Smooth muscle cell (in vitro differentiated cells): ENCODE results near the gene CCNG2. TPM values are rescaled to one million over a fixed set of nuclear protein-coding genes. Genes with fewer than 3 reads are reported as not detected.

Source experiments
- DNase-seq: peaks from one replicate; lab custom pipeline; 2025; ENCODE audit not compliant: unreplicated experiment; lab: John Stamatoyannopoulos, UW
- H2AFZ ChIP-seq: fragments of 200-600 bp; sonication (generic); 2 replicates; pipeline ENCODE4 v1.6.0; 2016; ENCODE audit warnings: antibody characterized with exemption, low read depth, mild to moderate bottlenecking
- H3F3A ChIP-seq: fragments of 200-600 bp; sonication (generic); 2 replicates; pipeline ENCODE4 v1.6.0; 2017; ENCODE audit warnings: antibody characterized with exemption, low read depth
- H3K27ac ChIP-seq: fragments of 200-600 bp; sonication (generic); 2 replicates; pipeline ENCODE4 v1.5.1; 2016; ENCODE audit warnings: low read depth, mild to moderate bottlenecking
- H3K27me3 ChIP-seq: fragments of 200-600 bp; sonication (generic); 2 replicates; pipeline ENCODE4 v1.6.1; 2016; ENCODE audit warnings: low read depth, mild to moderate bottlenecking
- H3K36me3 ChIP-seq: fragments of 200-600 bp; sonication (generic); 2 replicates; pipeline ENCODE4 v1.5.1; 2016; ENCODE audit warnings: low read depth
- H3K4me1 ChIP-seq: fragments of 200-600 bp; sonication (generic); 2 replicates; pipeline ENCODE4 v1.5.1; 2016; ENCODE audit warnings: low read depth
- H3K4me2 ChIP-seq: fragments of 200-600 bp; sonication (generic); 2 replicates; pipeline ENCODE4 v1.6.0; 2016; ENCODE audit warnings: mild to moderate bottlenecking
- H3K4me3 ChIP-seq: fragments of 200-600 bp; sonication (generic); 2 replicates; pipeline ENCODE4 v1.5.1; 2016; ENCODE audit warnings: mild to moderate bottlenecking
- H3K79me2 ChIP-seq: fragments of 200-600 bp; sonication (generic); 2 replicates; pipeline ENCODE4 v1.6.0; 2016; ENCODE audit warnings: low read depth, mild to moderate bottlenecking
- H3K9ac ChIP-seq: fragments of 200-600 bp; sonication (generic); 2 replicates; pipeline ENCODE4 v1.6.0; 2016; ENCODE audit warnings: low read depth
- H3K9me3 ChIP-seq: fragments of 200-600 bp; sonication (generic); replicated peaks from 2 replicates; pipeline ENCODE4 v1.5.1; 2016; ENCODE audit warnings: low read depth
- H4K20me1 ChIP-seq: fragments of 200-600 bp; sonication (generic); 2 replicates; pipeline ENCODE4 v1.6.0; 2016; ENCODE audit warnings: low read depth
- WGBS: methylation state at CpG from one replicate; pipeline ENCODE4 v1.1.7; 2016; ENCODE audit warnings: low lambda C conversion rate; 5-methylcytosine and 5-hydroxymethylcytosine counted together
- polyA plus RNA-seq: library from polyadenylated mRNA; unstranded; fragments of >200 nt; fragmentation: Nextera tagmentation; extraction: Ambion mirVana; gene quantifications from 2 replicates; pipeline ENCODE4 v1.2.1, GENCODE V29; 2016
- total RNA-seq: library from RNA; depleted of rRNA; stranded (reverse); fragments of >200 nt; gene quantifications from 2 replicates; pipeline ENCODE4 v1.2.3, GENCODE V29; 2014
- TF ChIP-seq, protein P1 (sequence below): fragments of 200-600 bp; sonication (generic); IDR thresholded peaks from 2 replicates; pipeline ENCODE4 v1.5.1; 2017; ENCODE audit warnings: borderline replicate concordance, mild to moderate bottlenecking, antibody characterized with exemption; ENCODE audit not compliant: insufficient read depth, poor library complexity, severe bottlenecking

Gene CCNG2
- total and polyA plus RNA-seq, 2 experiments from 2014 or later = 59.2 to 59.8 TPM

DNA sequence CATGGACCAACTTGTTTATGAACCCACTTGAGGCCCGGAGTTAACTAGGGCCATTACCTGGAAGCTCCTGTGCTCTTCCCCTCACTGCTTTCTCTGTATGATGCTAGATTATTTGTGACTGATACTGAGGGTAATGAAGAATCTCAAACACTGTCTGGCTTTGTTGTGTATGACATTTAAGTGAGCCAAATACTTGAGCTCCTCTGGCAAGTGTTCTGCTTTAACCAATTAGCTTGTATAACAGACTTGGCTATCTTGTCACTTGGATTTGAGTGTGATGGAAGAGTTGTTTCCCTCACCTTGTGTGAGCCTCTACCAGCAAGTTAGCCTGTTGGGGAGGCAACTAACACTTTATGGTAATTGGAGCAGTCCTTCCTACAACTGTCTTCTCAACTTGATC is 42.7 kb downstream of the CCNG2 start:
- Histone ChIP-seq H4K20me1 (no peaks in the 10 kb centered on the region), H3K4me2 (no peak overlapping the region), H3K9ac (no peak overlapping the region), H3F3A (no peaks in the 10 kb centered on the region), H3K79me2 (no peaks in the 10 kb centered on the region), H3K9me3 (no peaks in the 10 kb centered on the region), H3K4me3 (no peak overlapping the region), H3K4me1 (peaks cover 7% of the 10 kb centered on the region), H3K36me3 (no peaks in the 10 kb centered on the region), H2AFZ (no peak overlapping the region), H3K27ac (no peak overlapping the region), H3K27me3 (no peaks in the 10 kb centered on the region)
- TF ChIP-seq, protein P1, sequence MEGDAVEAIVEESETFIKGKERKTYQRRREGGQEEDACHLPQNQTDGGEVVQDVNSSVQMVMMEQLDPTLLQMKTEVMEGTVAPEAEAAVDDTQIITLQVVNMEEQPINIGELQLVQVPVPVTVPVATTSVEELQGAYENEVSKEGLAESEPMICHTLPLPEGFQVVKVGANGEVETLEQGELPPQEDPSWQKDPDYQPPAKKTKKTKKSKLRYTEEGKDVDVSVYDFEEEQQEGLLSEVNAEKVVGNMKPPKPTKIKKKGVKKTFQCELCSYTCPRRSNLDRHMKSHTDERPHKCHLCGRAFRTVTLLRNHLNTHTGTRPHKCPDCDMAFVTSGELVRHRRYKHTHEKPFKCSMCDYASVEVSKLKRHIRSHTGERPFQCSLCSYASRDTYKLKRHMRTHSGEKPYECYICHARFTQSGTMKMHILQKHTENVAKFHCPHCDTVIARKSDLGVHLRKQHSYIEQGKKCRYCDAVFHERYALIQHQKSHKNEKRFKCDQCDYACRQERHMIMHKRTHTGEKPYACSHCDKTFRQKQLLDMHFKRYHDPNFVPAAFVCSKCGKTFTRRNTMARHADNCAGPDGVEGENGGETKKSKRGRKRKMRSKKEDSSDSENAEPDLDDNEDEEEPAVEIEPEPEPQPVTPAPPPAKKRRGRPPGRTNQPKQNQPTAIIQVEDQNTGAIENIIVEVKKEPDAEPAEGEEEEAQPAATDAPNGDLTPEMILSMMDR = no peak
- WGBS = 93% methylated on average over 1 of the region's 1 CpG
- DNase-seq = no peak

DNA sequence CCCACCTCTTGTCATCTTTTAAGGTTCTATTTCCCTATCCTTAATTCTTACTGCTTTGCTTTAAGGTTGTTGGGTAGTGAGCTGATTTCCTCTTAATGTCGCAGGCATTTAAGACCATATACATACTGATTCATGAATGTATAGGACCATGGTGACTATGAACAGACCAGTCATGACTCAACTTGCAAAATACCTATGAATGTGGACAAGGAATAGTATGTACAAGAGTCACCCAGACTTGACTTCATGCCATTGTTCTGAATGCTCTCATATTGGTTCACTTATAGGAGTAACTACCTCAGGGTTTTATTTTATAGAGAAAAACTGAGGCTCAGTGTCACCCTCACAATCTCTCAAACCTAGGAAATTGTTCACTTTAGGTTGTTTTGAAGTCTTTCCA is 44.3 kb downstream of the CCNG2 start:
- DNase-seq = no peak
- no peaks in the 10 kb centered on the region for H3K79me2 ChIP-seq

DNA sequence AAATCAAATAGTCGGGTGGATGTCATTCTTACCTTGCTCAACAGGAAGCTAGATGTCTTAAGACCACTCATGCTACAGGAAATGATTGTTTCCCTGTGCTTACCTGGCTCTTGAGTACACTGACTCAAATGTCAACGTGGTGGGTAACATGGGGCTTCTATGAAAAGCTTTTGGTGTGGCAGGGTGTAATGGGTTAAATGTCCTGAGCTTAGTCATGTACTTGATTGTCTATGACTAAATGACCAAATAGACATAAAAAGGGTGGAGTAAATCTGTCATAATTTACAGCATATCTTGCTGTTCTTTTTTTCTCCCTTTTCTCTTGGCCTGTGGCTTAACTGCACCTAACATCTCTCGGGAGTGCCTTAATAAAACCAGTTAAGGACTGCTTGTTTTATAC is 44.9 kb downstream of the CCNG2 start:
- H3K4me1 ChIP-seq = peaks cover 5% of the 10 kb centered on the region
- no peaks in the 10 kb centered on the region for H3F3A ChIP-seq
- H3K4me3 ChIP-seq = no peak overlapping the region
- H3K27ac ChIP-seq = peak overlapping the region; percentile 54
- H3K79me2 ChIP-seq = no peaks in the 10 kb centered on the region
- no peak overlapping the region for H3K4me2 ChIP-seq
- TF ChIP-seq, protein P1 = no peak
- H3K36me3 ChIP-seq = no peaks in the 10 kb centered on the region
- H2AFZ ChIP-seq = no peak overlapping the region
- 79% methylated on average over 3 of the region's 3 CpGs for WGBS
- no peak for DNase-seq
- no peaks in the 10 kb centered on the region for H3K9me3 ChIP-seq
- peaks cover 6% of the 10 kb centered on the region for H3K27me3 ChIP-seq
- no peaks in the 10 kb centered on the region for H4K20me1 ChIP-seq
- peak overlapping the region; percentile 53 for H3K9ac ChIP-seq

More for the DNA sequence above, 44.3 kb downstream of the CCNG2 start:
- Histone ChIP-seq H2AFZ (no peak overlapping the region), H3K4me2 (no peak overlapping the region), H3K36me3 (no peaks in the 10 kb centered on the region), H3K9me3 (no peaks in the 10 kb centered on the region), H3F3A (no peaks in the 10 kb centered on the region), H3K4me3 (no peak overlapping the region), H3K9ac (peak overlapping the region; percentile 53), H3K27ac (peak overlapping the region; percentile 54), H4K20me1 (no peaks in the 10 kb centered on the region), H3K27me3 (peaks cover 4% of the 10 kb centered on the region), H3K4me1 (peaks cover 7% of the 10 kb centered on the region)
- WGBS = 55% methylated on average over 1 of the region's 1 CpG
- TF ChIP-seq, protein P1 = no peak

DNA sequence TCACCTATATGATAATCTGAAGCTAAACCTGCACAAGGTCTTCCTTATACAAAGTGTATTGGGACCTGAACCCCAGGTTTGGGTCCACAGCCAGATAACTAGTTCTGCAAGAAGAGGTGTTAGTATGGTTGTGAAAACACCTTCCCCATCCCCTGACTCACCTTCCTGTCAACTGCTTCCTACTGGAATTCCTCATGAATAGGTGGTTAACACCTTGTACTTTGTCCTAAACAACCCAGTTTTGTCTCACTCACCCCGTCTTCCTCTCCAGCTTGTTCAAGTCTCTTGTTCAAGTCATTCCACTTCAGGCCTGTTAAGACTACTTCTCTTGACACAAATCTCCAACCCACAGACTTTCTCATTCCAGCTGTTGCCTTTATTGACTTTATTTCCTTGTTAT is 45.5 kb downstream of the CCNG2 start:
- WGBS = 76% methylated on average over 1 of the region's 1 CpG
- H3K27ac ChIP-seq = no peak overlapping the region
- DNase-seq = no peak
- TF ChIP-seq, protein P1 = no peak
- no peak overlapping the region for H2AFZ ChIP-seq
- no peaks in the 10 kb centered on the region for H3K36me3 ChIP-seq
- H3K27me3 ChIP-seq = peaks cover 13% of the 10 kb centered on the region
- no peaks in the 10 kb centered on the region for H4K20me1 ChIP-seq
- H3K79me2 ChIP-seq = no peaks in the 10 kb centered on the region
- H3K9ac ChIP-seq = no peak overlapping the region
- H3K4me3 ChIP-seq = no peak overlapping the region
- no peaks in the 10 kb centered on the region for H3K4me1 ChIP-seq
- H3K4me2 ChIP-seq = no peak overlapping the region
- H3F3A ChIP-seq = no peaks in the 10 kb centered on the region
- H3K9me3 ChIP-seq = no peaks in the 10 kb centered on the region
